Peyer's patch (tissue), 4 donors: ENCODE data around the gene ALDH3A2. TPM values are rescaled to one million over a fixed set of nuclear protein-coding genes. Genes with fewer than 3 reads are reported as not detected.

Experiments used
- DNase-seq, 3 donors: peaks; one replicate each; pipeline ENCODE4 v3.0.0-alpha.2; 2017 to 2019
- H3K27ac ChIP-seq, 4 donors: fragments of 200-600 bp; sonication (generic); one replicate each; pipeline ENCODE4 v1.5.1; 2016 to 2019
- H3K27me3 ChIP-seq, 2 donors: fragments of 200-600 bp; sonication (generic); one replicate each; pipeline ENCODE4 v1.5.1; 2019
- H3K36me3 ChIP-seq, 3 donors: fragments of 200-600 bp; sonication (generic); one replicate each; pipeline ENCODE4 v1.5.1; 2016 to 2019
- H3K4me1 ChIP-seq, 4 donors: fragments of 200-600 bp; sonication (generic); one replicate each; pipeline ENCODE4 v1.5.1; 2016 to 2019
- H3K4me3 ChIP-seq, 4 donors: fragments of 200-600 bp; sonication (generic); 1 replicate in 3 of 4; 2 replicates in 1 of 4; pipeline ENCODE4 v1.5.1; 2016 to 2019; ENCODE audit warnings: mild to moderate bottlenecking in 1 of 4
- H3K9me3 ChIP-seq, 4 donors: fragments of 200-600 bp; sonication (generic); one replicate each; pipeline ENCODE4 v1.5.1; 2016 to 2019; ENCODE audit warnings: mild to moderate bottlenecking in 1 of 4
- CTCF ChIP-seq, 6 experiments: fragments of 450-650 bp in 4 of 6; fragments of 200-600 bp in 2 of 6; sonication (generic) in 1 of 6; IDR thresholded peaks; one replicate each; pipeline ENCODE4 v1.5.1; 2017 to 2019; ENCODE audit warnings: antibody characterized with exemption in 6 of 6, mild to moderate bottlenecking in 3 of 6, moderate library complexity in 1 of 6
- POLR2A ChIP-seq, 2 donors: fragments of 450-650 bp; IDR thresholded peaks; one replicate each; pipeline ENCODE4 v1.5.1; 2017; ENCODE audit warnings: antibody characterized with exemption in 2 of 2, mild to moderate bottlenecking in 2 of 2, moderate library complexity in 2 of 2
- total RNA-seq, 4 donors: library from RNA; depleted of rRNA; stranded (reverse); fragments of >200 nt; gene quantifications; one replicate each; pipeline ENCODE4 v1.1.0, GENCODE V29; 2016

ALDH3A2 gene
- total RNA-seq, 4 donors from 2014 or later = 171 to 330 (median 269) TPM

DNA sequence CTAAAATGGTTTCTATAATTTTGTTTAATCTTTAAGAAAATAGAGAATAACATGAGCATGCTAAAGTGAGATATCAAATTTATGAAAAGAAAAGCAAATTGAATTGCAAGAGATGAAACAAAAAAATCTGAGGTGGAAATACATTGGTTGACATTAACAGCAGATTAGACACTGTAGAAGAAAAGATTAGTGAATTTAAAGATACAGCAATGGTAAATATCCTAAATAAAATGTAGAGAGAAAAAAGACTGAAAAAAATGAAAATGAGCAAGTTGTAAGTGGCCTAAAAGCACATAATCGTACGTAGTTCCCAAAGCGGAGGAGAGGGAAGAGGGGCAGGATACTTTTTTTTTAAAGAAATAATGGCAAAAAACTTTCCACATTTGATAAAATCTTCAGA is 30.5 kb upstream of the ALDH3A2 start:
- peaks cover 0 to 18% (median 9%) of the 10 kb centered on the region in 4 donors for H3K9me3 ChIP-seq
- H3K4me3 ChIP-seq = no peak overlapping the region
- H3K36me3 ChIP-seq = no peaks in the 10 kb centered on the region
- H3K4me1 ChIP-seq = no peaks in the 10 kb centered on the region
- no peaks in the 10 kb centered on the region for H3K27me3 ChIP-seq
- TF ChIP-seq CTCF (IDR thresholded peaks at IDR 0.05) = no peak
- TF ChIP-seq POLR2A (IDR thresholded peaks at IDR 0.05) = no peak
- DNase-seq = no peak
- no peak overlapping the region for H3K27ac ChIP-seq

DNA sequence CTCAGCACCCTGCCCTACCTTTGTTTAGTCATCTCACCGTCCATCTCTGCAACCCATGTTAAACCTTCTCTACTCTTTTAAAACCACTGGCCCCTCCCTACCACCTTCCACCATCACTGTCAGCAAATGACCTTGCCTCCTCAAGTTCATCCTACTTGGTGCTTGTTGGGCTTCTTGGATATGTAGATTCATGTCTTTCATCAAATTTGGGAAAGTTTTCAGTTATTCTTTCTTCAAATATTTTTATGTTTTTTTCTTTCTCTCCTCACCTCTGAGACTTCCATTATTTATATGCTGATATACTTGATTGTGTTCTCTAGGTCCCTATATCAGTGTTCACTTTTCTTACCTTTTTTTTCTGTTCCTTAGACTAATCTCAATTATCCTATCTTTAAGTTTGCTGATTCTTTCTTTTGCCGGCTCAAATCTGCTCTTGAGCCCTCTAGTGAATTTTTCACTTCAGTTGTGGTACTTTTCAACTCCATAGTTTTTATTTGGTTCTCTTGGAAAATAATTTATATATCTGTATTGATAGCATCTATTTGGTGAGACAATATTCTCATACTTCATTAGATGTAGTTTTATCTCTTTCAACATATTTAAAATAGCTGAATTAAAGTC is 28.7 kb upstream of the ALDH3A2 start:
- DNase-seq = no peak
- Histone ChIP-seq H3K4me3 (no peak overlapping the region), H3K36me3 (no peaks in the 10 kb centered on the region), H3K9me3 (peaks cover 0 to 18% (median 9%) of the 10 kb centered on the region in 4 donors), H3K27ac (no peak overlapping the region), H3K27me3 (no peaks in the 10 kb centered on the region), H3K4me1 (no peaks in the 10 kb centered on the region)
- TF ChIP-seq CTCF (IDR thresholded peaks at IDR 0.05) = no peak
- no peak for TF ChIP-seq POLR2A (IDR thresholded peaks at IDR 0.05)

DNA sequence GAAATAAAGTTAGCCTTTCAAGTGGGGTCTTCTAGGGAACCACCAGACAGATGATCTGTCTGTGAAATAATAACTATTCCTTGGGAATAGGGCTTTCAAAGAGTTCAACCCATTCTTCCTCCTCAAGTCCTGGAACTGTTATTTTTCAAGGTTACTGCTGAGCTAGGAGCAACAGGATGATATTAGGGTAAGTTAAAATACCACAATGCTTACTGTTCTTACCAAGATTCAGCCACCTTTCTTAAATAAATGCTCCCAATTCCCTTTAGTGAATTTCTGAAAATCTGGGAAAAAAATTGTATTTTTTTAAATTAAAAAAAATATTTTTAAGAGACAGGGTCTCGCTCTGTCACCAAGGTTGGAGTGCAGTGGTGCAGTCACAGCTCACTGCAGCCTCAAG is 26.9 kb upstream of the ALDH3A2 start:
- H3K9me3 ChIP-seq = peaks cover 0 to 18% (median 9%) of the 10 kb centered on the region in 4 donors
- H3K27ac ChIP-seq = no peak overlapping the region
- no peaks in the 10 kb centered on the region for H3K27me3 ChIP-seq
- TF ChIP-seq CTCF (IDR thresholded peaks at IDR 0.05) = no peak
- no peak for TF ChIP-seq POLR2A (IDR thresholded peaks at IDR 0.05)
- no peaks in the 10 kb centered on the region for H3K4me1 ChIP-seq
- no peaks in the 10 kb centered on the region for H3K36me3 ChIP-seq
- DNase-seq = no peak
- H3K4me3 ChIP-seq = no peak overlapping the region

- no peak overlapping the region for H3K27ac ChIP-seq
- no peak for DNase-seq
- no peaks in the 10 kb centered on the region for H3K9me3 ChIP-seq
- no peaks in the 10 kb centered on the region for H3K4me1 ChIP-seq
- no peaks in the 10 kb centered on the region for H3K36me3 ChIP-seq
- no peaks in the 10 kb centered on the region for H3K27me3 ChIP-seq
- TF ChIP-seq POLR2A (IDR thresholded peaks at IDR 0.05) (no peak), CTCF (IDR thresholded peaks at IDR 0.05) (no peak)
- H3K4me3 ChIP-seq = no peak overlapping the region
Observed at GRCh38 chr17:19626079-19626478, 22.5 kb upstream of the ALDH3A2 start.

- H3K27me3 ChIP-seq = no peaks in the 10 kb centered on the region
- DNase-seq = no peak
- no peaks in the 10 kb centered on the region for H3K36me3 ChIP-seq
- no peaks in the 10 kb centered on the region for H3K9me3 ChIP-seq
- no peaks in the 10 kb centered on the region for H3K4me1 ChIP-seq
- no peak for TF ChIP-seq CTCF (IDR thresholded peaks at IDR 0.05)
- no peak for TF ChIP-seq POLR2A (IDR thresholded peaks at IDR 0.05)
- H3K27ac ChIP-seq = no peak overlapping the region
- H3K4me3 ChIP-seq = no peak overlapping the region
Observed at GRCh38 chr17:19629449-19629848, 19.1 kb upstream of the ALDH3A2 start.

DNA sequence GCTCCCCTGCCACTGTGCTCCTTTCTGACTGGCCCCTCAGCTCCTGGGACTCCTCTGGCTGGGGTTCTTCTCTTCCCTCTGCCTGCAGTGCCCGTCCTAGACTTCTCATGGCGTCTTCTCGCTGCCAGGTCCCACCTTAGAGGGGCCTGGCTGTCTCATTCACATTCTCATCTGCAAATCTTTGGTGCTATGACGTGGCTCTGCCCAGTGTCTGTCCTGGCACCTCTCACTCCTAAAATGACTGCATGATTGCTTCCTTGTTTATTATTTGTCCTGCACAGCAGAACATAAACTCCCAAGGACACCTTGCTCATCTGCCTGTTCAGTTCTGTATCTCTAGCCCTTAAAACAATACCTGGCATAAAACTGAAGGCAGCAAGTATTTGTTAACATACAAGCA is 18.5 kb upstream of the ALDH3A2 start:
- no peaks in the 10 kb centered on the region for H3K4me1 ChIP-seq
- no peak overlapping the region for H3K4me3 ChIP-seq
- DNase-seq = no peak
- no peak for TF ChIP-seq CTCF (IDR thresholded peaks at IDR 0.05)
- no peak for TF ChIP-seq POLR2A (IDR thresholded peaks at IDR 0.05)
- no peaks in the 10 kb centered on the region for H3K9me3 ChIP-seq
- H3K36me3 ChIP-seq = no peaks in the 10 kb centered on the region
- no peak overlapping the region for H3K27ac ChIP-seq
- H3K27me3 ChIP-seq = no peaks in the 10 kb centered on the region
